Sigmoid colon (tissue), 4 donors: ENCODE data around the gene C14orf119.

Experiments used
- CTCF ChIP-seq, 4 experiments: fragments of 450-650 bp in 3 of 4; fragments of 200-600 bp in 1 of 4; IDR thresholded peaks; one replicate each; pipeline ENCODE4 v1.5.1; 2016 to 2019; ENCODE audit warnings: antibody characterized with exemption in 4 of 4, mild to moderate bottlenecking in 3 of 4, moderate library complexity in 2 of 4
- EP300 ChIP-seq, 4 donors: sonication (generic); formaldehyde crosslinking; IDR thresholded peaks; one replicate each; pipeline ENCODE4 v1.6.1; 2017; ENCODE audit warnings: antibody characterized with exemption in 4 of 4
- POLR2A ChIP-seq, 2 donors: fragments of 450-650 bp; IDR thresholded peaks; one replicate each; pipeline ENCODE4 v1.6.1; 2016; ENCODE audit warnings: antibody characterized with exemption in 2 of 2, mild to moderate bottlenecking in 2 of 2, moderate library complexity in 2 of 2
- POLR2AphosphoS5 ChIP-seq, 4 donors: sonication (generic); formaldehyde crosslinking; IDR thresholded peaks; one replicate each; pipeline ENCODE4 v1.6.1; 2017; ENCODE audit warnings: antibody characterized with exemption in 4 of 4

DNA sequence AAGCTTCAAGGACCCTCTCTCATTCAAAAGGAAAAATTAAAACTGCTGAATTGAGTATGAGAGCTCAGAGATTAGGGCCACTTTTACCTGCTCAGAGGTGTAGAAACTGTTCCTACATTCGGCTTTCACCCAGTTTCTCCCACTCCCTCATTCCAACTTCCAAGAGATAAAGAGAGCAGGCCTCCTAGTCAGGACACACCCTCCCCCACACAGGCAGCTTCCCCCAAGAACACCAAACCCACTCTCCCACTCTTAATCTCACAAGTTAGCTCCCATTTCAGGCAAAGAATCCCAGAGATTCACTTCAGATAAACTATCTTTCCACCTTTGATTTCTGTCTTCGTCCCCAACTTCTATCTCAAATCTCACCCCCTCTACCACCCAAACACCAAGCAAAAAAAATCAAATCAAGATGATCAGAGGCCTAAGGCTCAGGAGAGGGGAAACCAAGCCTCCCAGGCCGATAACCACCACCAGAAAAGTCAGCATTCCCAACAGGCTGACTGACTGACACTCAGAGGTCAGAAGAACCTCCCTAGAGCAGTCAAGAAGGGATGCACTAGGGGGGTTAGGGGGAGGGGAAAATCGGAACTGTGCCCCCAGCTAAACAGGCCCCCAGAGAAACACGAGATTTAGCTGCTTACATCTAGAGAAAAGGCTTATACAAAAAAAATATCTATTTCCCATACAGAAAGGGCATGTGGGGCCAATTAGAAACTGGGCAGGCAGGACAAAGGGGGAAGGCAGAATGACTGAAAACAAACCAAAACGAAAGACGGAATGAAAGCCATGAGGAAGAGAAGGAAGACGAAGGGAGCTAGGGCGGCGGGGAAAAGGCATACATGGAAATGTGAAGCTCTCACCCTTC, 24.8 kb upstream of the C14orf119 start:
- TF ChIP-seq CTCF (IDR thresholded peaks at IDR 0.05) (no peak), POLR2A (IDR thresholded peaks at IDR 0.05) (no peak), POLR2AphosphoS5 (IDR thresholded peaks at IDR 0.05) (no peak), EP300 (IDR thresholded peaks at IDR 0.05) (no peak)
